Panc1 (cell line): ENCODE measurements around the gene DHX34.
"Not testable (repeated sequence)": the region's sequence is repeated elsewhere in the genome, so short reads cannot be mapped to it uniquely, and the experiment has no call there.

ENCODE experiments used
- CTCF ChIP-seq: fragments of 450-650 bp; IDR thresholded peaks from 2 replicates; pipeline ENCODE4 v1.5.1; 2017; ENCODE audit warnings: mild to moderate bottlenecking
- POLR2AphosphoS5 ChIP-seq: IDR thresholded peaks from 2 replicates; pipeline ENCODE4 v1.6.1; 2012; ENCODE audit warnings: mild to moderate bottlenecking, low read depth, low read length, moderate library complexity
- SIN3A ChIP-seq: IDR thresholded peaks from 2 replicates; pipeline ENCODE4 v1.6.1; 2012; ENCODE audit warnings: low read depth, mild to moderate bottlenecking, low read length, moderate library complexity, borderline replicate concordance; ENCODE audit not compliant: insufficient read depth

DNA sequence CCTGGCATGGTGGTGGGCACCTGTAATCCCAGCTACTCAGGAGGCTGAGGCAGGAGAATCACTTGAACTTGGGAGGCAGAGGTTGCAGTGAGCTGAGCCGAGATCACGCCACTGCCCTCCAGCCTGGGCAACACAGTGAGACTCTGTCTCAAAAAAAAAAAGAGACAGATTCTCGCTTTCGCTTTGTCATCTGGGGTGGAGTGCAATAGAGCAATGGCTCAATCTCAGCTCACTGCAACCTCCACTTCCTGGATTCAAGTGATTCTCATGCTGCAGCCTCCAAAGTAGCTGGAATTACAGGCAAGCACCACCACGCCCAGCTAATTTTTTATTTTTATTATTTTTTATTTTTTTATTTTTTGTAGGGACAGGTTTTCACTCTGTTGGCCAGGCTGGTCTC, 39.6 kb downstream of the DHX34 start:
- not testable (repeated sequence) for TF ChIP-seq CTCF, POLR2AphosphoS5, SIN3A
